H9 (cell line): Measurements from ENCODE around the gene KRTAP1-1. TPM values are rescaled to one million over a fixed set of nuclear protein-coding genes. Genes with fewer than 3 reads are reported as not detected.

ENCODE experiments used
- DNase-seq: peaks from one replicate; pipeline ENCODE4 v3.0.0-alpha.2; 2017
- H2AFZ ChIP-seq: one replicate; pipeline ENCODE4 v1.6.1; 2013; ENCODE audit warnings: mild to moderate bottlenecking, low read length, control low read depth, moderate library complexity
- H2AK5ac ChIP-seq: 2 replicates; pipeline ENCODE4 v1.6.1; 2013; ENCODE audit warnings: low read length, control low read depth, mixed read lengths; ENCODE audit not compliant: insufficient read length
- H2BK120ac ChIP-seq: one replicate; pipeline ENCODE4 v1.6.1; 2013; ENCODE audit warnings: low read depth, mild to moderate bottlenecking, low read length, control low read depth, inconsistent platforms; ENCODE audit not compliant: poor library complexity, severe bottlenecking
- H2BK12ac ChIP-seq: 2 replicates; pipeline ENCODE4 v1.6.1; 2013; ENCODE audit warnings: low read length, control low read depth, mixed read lengths, low read depth; ENCODE audit not compliant: insufficient read length
- H2BK15ac ChIP-seq: 2 replicates; pipeline ENCODE4 v1.6.1; 2013; ENCODE audit warnings: low read depth, low read length, control low read depth
- H2BK20ac ChIP-seq: one replicate; pipeline ENCODE4 v1.6.1; 2013; ENCODE audit warnings: low read depth, mild to moderate bottlenecking, low read length, control low read depth, inconsistent platforms; ENCODE audit not compliant: poor library complexity, severe bottlenecking
- H2BK5ac ChIP-seq: 2 replicates; pipeline ENCODE4 v1.6.1; 2013; ENCODE audit warnings: low read length, control low read depth, mixed read lengths; ENCODE audit not compliant: insufficient read length
- H3K14ac ChIP-seq: 2 replicates; pipeline ENCODE4 v1.6.1; 2013; ENCODE audit warnings: low read length, control low read depth; ENCODE audit not compliant: insufficient read depth
- H3K18ac ChIP-seq: 2 replicates; pipeline ENCODE4 v1.6.1; 2013; ENCODE audit warnings: low read depth, mild to moderate bottlenecking, mixed read lengths, low read length, control low read depth; ENCODE audit not compliant: insufficient read length
- H3K23ac ChIP-seq: 2 replicates; pipeline ENCODE4 v1.6.1; 2013; ENCODE audit warnings: low read length, control low read depth, mixed read lengths, low read depth; ENCODE audit not compliant: insufficient read length
- H3K23me2 ChIP-seq: 2 replicates; pipeline ENCODE4 v1.6.1; 2013; ENCODE audit warnings: low read depth, mild to moderate bottlenecking, mixed read lengths, low read length, control low read depth; ENCODE audit not compliant: insufficient read length, poor library complexity, severe bottlenecking
- H3K27ac ChIP-seq: 2 replicates; pipeline ENCODE4 v1.5.1; 2013; ENCODE audit warnings: low read length, control low read depth, mixed read lengths, low read depth; ENCODE audit not compliant: insufficient read length
- H3K27me3 ChIP-seq: 2 replicates; pipeline ENCODE4 v1.6.1; 2013; ENCODE audit warnings: low read length, control low read depth, inconsistent platforms; ENCODE audit not compliant: insufficient read depth
- H3K4ac ChIP-seq: 2 replicates; pipeline ENCODE4 v1.6.1; 2013; ENCODE audit warnings: low read depth, mild to moderate bottlenecking, control low read depth, inconsistent platforms, low read length, moderate library complexity
- H3K4me1 ChIP-seq: 2 replicates; pipeline ENCODE4 v1.6.1; 2013; ENCODE audit warnings: low read length, control low read depth, inconsistent platforms; ENCODE audit not compliant: insufficient read depth
- H3K4me2 ChIP-seq: 2 replicates; pipeline ENCODE4 v1.6.1; 2013; ENCODE audit warnings: low read length, control low read depth, mixed read lengths; ENCODE audit not compliant: insufficient read length, insufficient read depth
- H3K56ac ChIP-seq: 2 replicates; pipeline ENCODE4 v1.6.1; 2013; ENCODE audit warnings: low read depth, mild to moderate bottlenecking, mixed read lengths, low read length, control low read depth; ENCODE audit not compliant: insufficient read length
- H3K79me1 ChIP-seq: 2 replicates; pipeline ENCODE4 v1.6.1; 2013; ENCODE audit warnings: low read depth, mild to moderate bottlenecking, moderate library complexity, low read length, control low read depth, inconsistent platforms; ENCODE audit not compliant: insufficient read depth, poor library complexity, severe bottlenecking
- H3K79me2 ChIP-seq: 2 replicates; pipeline ENCODE4 v1.6.1; 2013; ENCODE audit warnings: low read length, control low read depth, inconsistent platforms; ENCODE audit not compliant: insufficient read depth
- H3K9ac ChIP-seq: 2 replicates; pipeline ENCODE4 v1.6.1; 2013; ENCODE audit warnings: low read length, control low read depth, mixed read lengths; ENCODE audit not compliant: insufficient read length; ENCODE audit errors: extremely low read depth
- H3K9me3 ChIP-seq: one replicate; pipeline ENCODE4 v1.6.1; 2013; ENCODE audit warnings: low read depth, low read length, inconsistent platforms; ENCODE audit not compliant: control insufficient read depth
- H3T11ph ChIP-seq: one replicate; pipeline ENCODE4 v1.6.1; 2013; ENCODE audit warnings: mild to moderate bottlenecking, low read length, control low read depth, inconsistent platforms
- H4K20me1 ChIP-seq: one replicate; pipeline ENCODE4 v1.6.1; 2013; ENCODE audit not compliant: control insufficient read depth, insufficient read length, insufficient read depth
- H4K5ac ChIP-seq: 2 replicates; pipeline ENCODE4 v1.6.1; 2013; ENCODE audit warnings: low read depth, mild to moderate bottlenecking, mixed read lengths, low read length, control low read depth; ENCODE audit not compliant: insufficient read length
- H4K8ac ChIP-seq: replicated peaks from 2 replicates; pipeline ENCODE4 v1.6.1; 2013; ENCODE audit warnings: low read length, control low read depth, mixed read lengths, low read depth; ENCODE audit not compliant: insufficient read length
- H4K91ac ChIP-seq: 2 replicates; pipeline ENCODE4 v1.6.1; 2013; ENCODE audit warnings: low read depth, mild to moderate bottlenecking, moderate library complexity, mixed read lengths, low read length, control low read depth; ENCODE audit not compliant: insufficient read length
- H3K27ac Mint-ChIP-seq, 3 experiments: 2 replicates in 2 of 3; 3 replicates in 1 of 3; pipeline ENCODE4 v1.8.0; 2020 to 2021; ENCODE audit warnings: mixed read lengths in 3 of 3, mild to moderate bottlenecking in 1 of 3, moderate library complexity in 1 of 3
- H3K27me3 Mint-ChIP-seq: 2 replicates; pipeline ENCODE4 v1.8.0; 2021; ENCODE audit warnings: low read depth, mild to moderate bottlenecking, moderate library complexity, mixed read lengths
- H3K36me3 Mint-ChIP-seq, 3 experiments: 2 replicates in 2 of 3; 3 replicates in 1 of 3; pipeline ENCODE4 v1.8.0; 2020 to 2021; ENCODE audit warnings: low read depth in 3 of 3, mixed read lengths in 3 of 3; ENCODE audit not compliant: insufficient read depth in 1 of 3
- H3K4me1 Mint-ChIP-seq, 2 experiments: 2 replicates each; pipeline ENCODE4 v1.8.0; 2020; ENCODE audit warnings: mixed read lengths in 2 of 2
- H3K4me3 Mint-ChIP-seq, 2 experiments: 2 replicates in 1 of 2; 3 replicates in 1 of 2; pipeline ENCODE4 v1.8.0; 2020 to 2021; ENCODE audit warnings: mild to moderate bottlenecking in 2 of 2, mixed read lengths in 2 of 2, moderate library complexity in 1 of 2
- H3K9me3 Mint-ChIP-seq, 2 experiments: 2 replicates in 1 of 2; 3 replicates in 1 of 2; pipeline ENCODE4 v1.8.0; 2020; ENCODE audit warnings: mild to moderate bottlenecking in 2 of 2, mixed read lengths in 2 of 2, moderate library complexity in 1 of 2
- total RNA-seq: library from RNA; stranded (reverse); gene quantifications from 2 replicates; pipeline ENCODE4 v1.2.1, GENCODE V29; 2021
- TF ChIP-seq, protein P1 (sequence below): fragments of 200-600 bp; sonication (generic); conservative IDR thresholded peaks from 3 replicates; pipeline ENCODE4 v1.8.0; 2021; ENCODE audit warnings: antibody characterized with exemption, mild to moderate bottlenecking

The KRTAP1-1 gene
- total RNA-seq, 1 experiment from 2014 or later: not detected

DNA sequence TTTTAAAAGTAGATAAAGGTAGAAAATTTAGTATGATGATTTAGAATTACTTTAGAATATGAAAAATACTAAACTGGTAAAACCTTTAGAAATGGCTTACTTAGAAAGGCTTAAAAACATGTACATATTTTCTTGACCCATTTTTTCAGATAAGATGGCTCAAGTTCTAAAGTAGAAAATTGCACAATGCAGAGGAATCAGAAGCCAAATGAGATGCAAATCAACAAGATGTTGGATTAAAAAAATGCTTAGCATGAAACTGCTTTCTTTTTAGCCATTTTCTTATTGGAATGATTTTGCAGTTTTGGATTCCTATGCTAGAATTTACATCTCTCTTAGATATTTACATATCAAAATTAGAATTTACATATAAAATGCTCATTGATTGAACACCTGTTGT lies 30.8 kb downstream of the KRTAP1-1 start:
- Histone ChIP-seq H2AFZ (no peak overlapping the region), H3T11ph (no peak overlapping the region), H3K9ac (no peak overlapping the region), H4K20me1 (no peaks in the 10 kb centered on the region), H3K9me3 (no peaks in the 10 kb centered on the region), H4K8ac (no peak overlapping the region), H4K5ac (no peak overlapping the region), H3K18ac (no peak overlapping the region), H2BK120ac (no peak overlapping the region), H2BK15ac (no peak overlapping the region), H3K14ac (no peak overlapping the region), H3K23ac (no peak overlapping the region), H2BK20ac (no peak overlapping the region), H3K56ac (no peak overlapping the region), H3K27ac (no peak overlapping the region), H3K4me1 (no peaks in the 10 kb centered on the region; the same call in 1 of the 2 replicates), H3K27me3 (no peaks in the 10 kb centered on the region), H3K79me1 (no peaks in the 10 kb centered on the region), H2BK5ac (no peak overlapping the region), H3K79me2 (no peaks in the 10 kb centered on the region), H3K23me2 (no peaks in the 10 kb centered on the region), H4K91ac (no peak overlapping the region), H3K4ac (no peak overlapping the region), H2AK5ac (no peak overlapping the region), H2BK12ac (no peak overlapping the region), H3K4me2 (no peak overlapping the region)
- TF ChIP-seq, protein P1, sequence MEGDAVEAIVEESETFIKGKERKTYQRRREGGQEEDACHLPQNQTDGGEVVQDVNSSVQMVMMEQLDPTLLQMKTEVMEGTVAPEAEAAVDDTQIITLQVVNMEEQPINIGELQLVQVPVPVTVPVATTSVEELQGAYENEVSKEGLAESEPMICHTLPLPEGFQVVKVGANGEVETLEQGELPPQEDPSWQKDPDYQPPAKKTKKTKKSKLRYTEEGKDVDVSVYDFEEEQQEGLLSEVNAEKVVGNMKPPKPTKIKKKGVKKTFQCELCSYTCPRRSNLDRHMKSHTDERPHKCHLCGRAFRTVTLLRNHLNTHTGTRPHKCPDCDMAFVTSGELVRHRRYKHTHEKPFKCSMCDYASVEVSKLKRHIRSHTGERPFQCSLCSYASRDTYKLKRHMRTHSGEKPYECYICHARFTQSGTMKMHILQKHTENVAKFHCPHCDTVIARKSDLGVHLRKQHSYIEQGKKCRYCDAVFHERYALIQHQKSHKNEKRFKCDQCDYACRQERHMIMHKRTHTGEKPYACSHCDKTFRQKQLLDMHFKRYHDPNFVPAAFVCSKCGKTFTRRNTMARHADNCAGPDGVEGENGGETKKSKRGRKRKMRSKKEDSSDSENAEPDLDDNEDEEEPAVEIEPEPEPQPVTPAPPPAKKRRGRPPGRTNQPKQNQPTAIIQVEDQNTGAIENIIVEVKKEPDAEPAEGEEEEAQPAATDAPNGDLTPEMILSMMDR: no peak
- no peak overlapping the region for H3K27ac Mint-ChIP-seq
- no peaks in the 10 kb centered on the region for H3K9me3 Mint-ChIP-seq
- no peak for DNase-seq
- no peak overlapping the region for H3K4me3 Mint-ChIP-seq
- no peaks in the 10 kb centered on the region for H3K36me3 Mint-ChIP-seq
- H3K27me3 Mint-ChIP-seq: no peaks in the 10 kb centered on the region
- peaks cover 17 to 19% of the 10 kb centered on the region in 2 experiments for H3K4me1 Mint-ChIP-seq
